WTC11 (cell line): Measurements from ENCODE around the gene ZFP42.

Experiments
- ZNF396 ChIP-seq: fragments of 250-450 bp; sonication (Bioruptor Pico); IDR thresholded peaks from 2 replicates; pipeline ENCODE4 v1.8.0; 2021; ENCODE audit warnings: mild to moderate bottlenecking, moderate library complexity, borderline replicate concordance
- TF ChIP-seq, protein P1 (sequence below): fragments of 200-600 bp; IDR thresholded peaks from 2 replicates; pipeline ENCODE4 v1.8.0; 2022; ENCODE audit warnings: antibody characterized with exemption
- TF ChIP-seq, protein P2 (sequence below): sonication (generic); formaldehyde crosslinking; IDR thresholded peaks from 2 replicates; pipeline ENCODE4 v1.8.0; 2022; ENCODE audit warnings: mild to moderate bottlenecking, missing genetic modification reagents

- no peak for TF ChIP-seq ZNF396 (CRISPR knock-in tag)
- TF ChIP-seq, protein P1, sequence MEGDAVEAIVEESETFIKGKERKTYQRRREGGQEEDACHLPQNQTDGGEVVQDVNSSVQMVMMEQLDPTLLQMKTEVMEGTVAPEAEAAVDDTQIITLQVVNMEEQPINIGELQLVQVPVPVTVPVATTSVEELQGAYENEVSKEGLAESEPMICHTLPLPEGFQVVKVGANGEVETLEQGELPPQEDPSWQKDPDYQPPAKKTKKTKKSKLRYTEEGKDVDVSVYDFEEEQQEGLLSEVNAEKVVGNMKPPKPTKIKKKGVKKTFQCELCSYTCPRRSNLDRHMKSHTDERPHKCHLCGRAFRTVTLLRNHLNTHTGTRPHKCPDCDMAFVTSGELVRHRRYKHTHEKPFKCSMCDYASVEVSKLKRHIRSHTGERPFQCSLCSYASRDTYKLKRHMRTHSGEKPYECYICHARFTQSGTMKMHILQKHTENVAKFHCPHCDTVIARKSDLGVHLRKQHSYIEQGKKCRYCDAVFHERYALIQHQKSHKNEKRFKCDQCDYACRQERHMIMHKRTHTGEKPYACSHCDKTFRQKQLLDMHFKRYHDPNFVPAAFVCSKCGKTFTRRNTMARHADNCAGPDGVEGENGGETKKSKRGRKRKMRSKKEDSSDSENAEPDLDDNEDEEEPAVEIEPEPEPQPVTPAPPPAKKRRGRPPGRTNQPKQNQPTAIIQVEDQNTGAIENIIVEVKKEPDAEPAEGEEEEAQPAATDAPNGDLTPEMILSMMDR, result no peak
- TF ChIP-seq, protein P2, sequence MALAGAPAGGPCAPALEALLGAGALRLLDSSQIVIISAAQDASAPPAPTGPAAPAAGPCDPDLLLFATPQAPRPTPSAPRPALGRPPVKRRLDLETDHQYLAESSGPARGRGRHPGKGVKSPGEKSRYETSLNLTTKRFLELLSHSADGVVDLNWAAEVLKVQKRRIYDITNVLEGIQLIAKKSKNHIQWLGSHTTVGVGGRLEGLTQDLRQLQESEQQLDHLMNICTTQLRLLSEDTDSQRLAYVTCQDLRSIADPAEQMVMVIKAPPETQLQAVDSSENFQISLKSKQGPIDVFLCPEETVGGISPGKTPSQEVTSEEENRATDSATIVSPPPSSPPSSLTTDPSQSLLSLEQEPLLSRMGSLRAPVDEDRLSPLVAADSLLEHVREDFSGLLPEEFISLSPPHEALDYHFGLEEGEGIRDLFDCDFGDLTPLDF, result no peak
Observed at GRCh38 chr4:188002323-188002722, 6.8 kb downstream of the ZFP42 start.
